HepG2 (cell line): Measurements from ENCODE around the gene COPS4. TPM values are rescaled to one million over a fixed set of nuclear protein-coding genes. Genes with fewer than 3 reads are reported as not detected.

Experiments
- ARID4A ChIP-seq: sonication (generic); formaldehyde crosslinking; IDR thresholded peaks from 2 replicates; pipeline ENCODE4 v1.5.0; 2020; ENCODE audit warnings: mild to moderate bottlenecking, missing genetic modification reagents, borderline replicate concordance
- ATF3 ChIP-seq: sonication (generic); formaldehyde crosslinking; IDR thresholded peaks from 2 replicates; pipeline ENCODE4 v1.4.0; 2020; ENCODE audit warnings: missing genetic modification reagents
- ATF7 ChIP-seq, 2 experiments: fragments of 450-650 bp in 1 of 2; sonication (generic) in 1 of 2; formaldehyde crosslinking in 1 of 2; IDR thresholded peaks; 2 replicates each; pipeline versions ENCODE4 v1.4.0 to v1.6.1; 2016 to 2020; ENCODE audit warnings: antibody characterized with exemption in 1 of 2, mild to moderate bottlenecking in 1 of 2, missing genetic modification reagents in 1 of 2
- DDIT3 ChIP-seq: sonication (generic); formaldehyde crosslinking; IDR thresholded peaks from 2 replicates; pipeline ENCODE4 v1.4.0; 2020; ENCODE audit warnings: mild to moderate bottlenecking, missing genetic modification reagents
- FIP1L1 ChIP-seq: fragments of 200-400 bp; formaldehyde crosslinking; IDR thresholded peaks from 2 replicates; pipeline ENCODE4 v1.6.1; 2018; ENCODE audit warnings: low read depth, mild to moderate bottlenecking, low read length, moderate library complexity, borderline replicate concordance; ENCODE audit not compliant: insufficient read depth
- FOXC1 ChIP-seq: sonication (generic); formaldehyde crosslinking; IDR thresholded peaks from 2 replicates; pipeline ENCODE4 v1.8.0; 2022; ENCODE audit warnings: mild to moderate bottlenecking, missing genetic modification reagents, borderline replicate concordance
- KDM5B ChIP-seq: sonication (generic); formaldehyde crosslinking; IDR thresholded peaks from 2 replicates; pipeline ENCODE4 v1.4.0; 2020; ENCODE audit warnings: missing genetic modification reagents, mild to moderate bottlenecking, borderline replicate concordance
- KLF12 ChIP-seq: sonication (generic); formaldehyde crosslinking; IDR thresholded peaks from 2 replicates; pipeline ENCODE4 v1.4.0; 2020; ENCODE audit warnings: missing genetic modification reagents, borderline replicate concordance
- KMT2A ChIP-seq: sonication (generic); formaldehyde crosslinking; IDR thresholded peaks from 2 replicates; pipeline ENCODE4 v1.4.0; 2020; ENCODE audit warnings: missing genetic modification reagents
- MNT ChIP-seq: fragments of 450-650 bp; IDR thresholded peaks from 2 replicates; pipeline ENCODE4 v1.6.1; 2016
- NCOR1 ChIP-seq: fragments of 200-600 bp; sonication (generic); IDR thresholded peaks from 2 replicates; pipeline ENCODE4 v1.7.0; 2017; ENCODE audit warnings: antibody characterized with exemption, low read length, borderline replicate concordance
- NR2F1 ChIP-seq, 2 experiments: fragments of 450-650 bp in 1 of 2; formaldehyde crosslinking in 1 of 2; IDR thresholded peaks; 2 replicates each; pipeline versions ENCODE4 v1.5.0 to v1.6.1; 2016 to 2020; ENCODE audit warnings: mild to moderate bottlenecking in 1 of 2, missing compliant biosample characterization in 1 of 2, missing genetic modification reagents in 1 of 2, moderate library complexity in 1 of 2
- NRL ChIP-seq: sonication (generic); formaldehyde crosslinking; IDR thresholded peaks from 2 replicates; pipeline ENCODE4 v1.5.0; 2020; ENCODE audit warnings: missing genetic modification reagents, mild to moderate bottlenecking, moderate library complexity, borderline replicate concordance
- PRMT3 ChIP-seq: sonication (generic); formaldehyde crosslinking; IDR thresholded peaks from 2 replicates; pipeline ENCODE4 v1.8.1; 2022; ENCODE audit warnings: low read depth, mild to moderate bottlenecking, moderate library complexity, missing genetic modification reagents, borderline replicate concordance
- RFX1 ChIP-seq: fragments of 450-650 bp; IDR thresholded peaks from 2 replicates; pipeline ENCODE4 v1.6.1; 2017
- SAP130 ChIP-seq: IDR thresholded peaks from 2 replicates; pipeline ENCODE4 v1.6.1; 2016; ENCODE audit warnings: low read depth
- SSRP1 ChIP-seq: IDR thresholded peaks from 2 replicates; pipeline ENCODE4 v1.6.1; 2016; ENCODE audit warnings: control low read depth
- YEATS4 ChIP-seq: sonication (generic); formaldehyde crosslinking; IDR thresholded peaks from 2 replicates; pipeline ENCODE4 v1.4.0; 2020; ENCODE audit warnings: missing genetic modification reagents, borderline replicate concordance
- ZNF17 ChIP-seq: sonication (generic); formaldehyde crosslinking; IDR thresholded peaks from 2 replicates; pipeline ENCODE4 v1.5.0; 2020; ENCODE audit warnings: mild to moderate bottlenecking, missing genetic modification reagents
- ZNF550 ChIP-seq: sonication (generic); formaldehyde crosslinking; IDR thresholded peaks from 2 replicates; pipeline ENCODE4 v1.4.0; 2020; ENCODE audit warnings: mild to moderate bottlenecking, missing genetic modification reagents, borderline replicate concordance
- ZNF580 ChIP-seq: IDR thresholded peaks from 2 replicates; pipeline ENCODE4 v1.6.1; 2016; ENCODE audit warnings: low read depth, borderline replicate concordance
- ZNF784 ChIP-seq: sonication (generic); formaldehyde crosslinking; IDR thresholded peaks from 2 replicates; pipeline ENCODE4 v1.5.1; 2020; ENCODE audit warnings: missing genetic modification reagents, mild to moderate bottlenecking, borderline replicate concordance
- ZSCAN21 ChIP-seq: sonication (generic); formaldehyde crosslinking; IDR thresholded peaks from 2 replicates; pipeline ENCODE4 v1.8.0; 2022; ENCODE audit warnings: mild to moderate bottlenecking, missing genetic modification reagents, moderate library complexity, borderline replicate concordance
- polyA plus RNA-seq, 8 experiments: library from polyadenylated mRNA; depleted of rRNA in 3 of 8; stranded (reverse) in 7 of 8; unstranded in 1 of 8; fragments of >200 nt; fragmentation: Illumina TruSeq in 4 of 8; extraction: Trizol in 4 of 8; gene quantifications; 2 replicates each; pipeline versions ENCODE4 v1.2.1 to v1.2.3, GENCODE V29; 2011 to 2016; ENCODE audit warnings: low read depth in 4 of 8, missing spikeins in 1 of 8, mixed read lengths in 1 of 8; ENCODE audit not compliant: insufficient read depth in 1 of 8
- total RNA-seq, 5 experiments: library from RNA; depleted of rRNA; stranded (reverse); fragments of >200 nt; fragmentation: Illumina TruSeq; extraction: Trizol; gene quantifications; 2 replicates each; pipeline ENCODE4 v1.2.3, GENCODE V29; 2016; ENCODE audit warnings: low read depth in 1 of 5

COPS4 gene
- total and polyA plus RNA-seq, 2 of the 13 experiments (the other 11 are each of a cell fraction or from before 2014, with no cell fraction given), result 28.8 to 52.5 TPM

- TF ChIP-seq MNT, result 0 out of 2 replicates have a peak, but pooled peaks have one; percentile 15
- TF ChIP-seq DDIT3 (CRISPR knock-in tag), result no peak
- TF ChIP-seq YEATS4, result no peak
- no peak for TF ChIP-seq SSRP1 (CRISPR knock-in tag)
- TF ChIP-seq ZNF784, result no peak
- no peak for TF ChIP-seq ZSCAN21
- no peak for TF ChIP-seq PRMT3 (CRISPR knock-in tag)
- 0 out of 2 replicates have a peak, but pooled peaks have one; percentile 20 for TF ChIP-seq NRL (CRISPR knock-in tag)
- no peak for TF ChIP-seq KLF12
- TF ChIP-seq ZNF17 (CRISPR knock-in tag), result no peak
- no peak for TF ChIP-seq NR2F1 (CRISPR knock-in tag; IDR thresholded peaks at IDR 0.05)
- TF ChIP-seq RFX1, result no peak
- TF ChIP-seq FOXC1, result no peak
- no peak; the same call in 1 of the 2 replicates for TF ChIP-seq ARID4A (CRISPR knock-in tag)
- no peak for TF ChIP-seq ATF3 (CRISPR knock-in tag)
- no peak for TF ChIP-seq KDM5B (CRISPR knock-in tag)
- TF ChIP-seq ATF7 (IDR thresholded peaks at IDR 0.05), result no peak
- no peak for TF ChIP-seq ATF7 (CRISPR knock-in tag; IDR thresholded peaks at IDR 0.05)
- TF ChIP-seq NCOR1, result 0 out of 2 replicates have a peak, but pooled peaks have one; percentile 12
- TF ChIP-seq ZNF550 (CRISPR knock-in tag), result no peak
- no peak for TF ChIP-seq ZNF580 (CRISPR knock-in tag)
- no peak for TF ChIP-seq FIP1L1
- TF ChIP-seq KMT2A (CRISPR knock-in tag), result no peak
- no peak for TF ChIP-seq SAP130 (CRISPR knock-in tag)
Observed at GRCh38 chr4:83012200-83012686, 22.7 kb upstream of the COPS4 start (continued).
